Osteocyte (in vitro differentiated cells): ENCODE measurements around the gene OSBPL10. TPM values are rescaled to one million over a fixed set of nuclear protein-coding genes. Genes with fewer than 3 reads are reported as not detected.

Experiments
- DNase-seq: peaks from one replicate; pipeline ENCODE4 v3.0.0; 2021; ENCODE audit warnings: mixed read lengths; ENCODE audit not compliant: unreplicated experiment; ENCODE audit errors: extremely low spot score
- H3K27ac Mint-ChIP-seq: one replicate; pipeline ENCODE4 v1.8.0; 2021; ENCODE audit warnings: mild to moderate bottlenecking, mixed read lengths; ENCODE audit not compliant: unreplicated experiment
- H3K27me3 Mint-ChIP-seq: one replicate; pipeline ENCODE4 v1.8.0; 2021; ENCODE audit warnings: mixed read lengths; ENCODE audit not compliant: unreplicated experiment
- H3K36me3 Mint-ChIP-seq: one replicate; pipeline ENCODE4 v1.8.0; 2021; ENCODE audit warnings: mixed read lengths; ENCODE audit not compliant: unreplicated experiment
- H3K4me1 Mint-ChIP-seq: one replicate; pipeline ENCODE4 v1.8.0; 2021; ENCODE audit warnings: mixed read lengths; ENCODE audit not compliant: unreplicated experiment
- H3K4me3 Mint-ChIP-seq: one replicate; pipeline ENCODE4 v1.8.0; 2021; ENCODE audit warnings: mild to moderate bottlenecking, moderate library complexity, mixed read lengths; ENCODE audit not compliant: unreplicated experiment
- H3K9me3 Mint-ChIP-seq: one replicate; pipeline ENCODE4 v1.8.0; 2021; ENCODE audit warnings: mixed read lengths; ENCODE audit not compliant: unreplicated experiment
- CTCF ChIP-seq: fragments of 200-600 bp; sonication (generic); IDR thresholded peaks from 2 replicates; pipeline ENCODE4 v1.5.0; 2021; ENCODE audit warnings: antibody characterized with exemption, mild to moderate bottlenecking, moderate library complexity
- total RNA-seq: library from RNA; stranded (reverse); gene quantifications from 2 replicates; pipeline ENCODE4 v1.2.1, GENCODE V29; 2021

Gene OSBPL10
- total RNA-seq, 1 donor from 2014 or later = 21.7 TPM

- no peaks in the 10 kb centered on the region for H3K9me3 Mint-ChIP-seq
- peaks cover 14% of the 10 kb centered on the region for H3K36me3 Mint-ChIP-seq
- no peaks in the 10 kb centered on the region for H3K27me3 Mint-ChIP-seq
- no peak for DNase-seq
- no peak overlapping the region for H3K27ac Mint-ChIP-seq
- H3K4me3 Mint-ChIP-seq = no peak overlapping the region
- peaks cover 22% of the 10 kb centered on the region for H3K4me1 Mint-ChIP-seq
- TF ChIP-seq CTCF = no peak
Measured at GRCh38 chr3:31701286-31701685, 279.8 kb downstream of the OSBPL10 start.

- H3K4me1 Mint-ChIP-seq = peaks cover 8% of the 10 kb centered on the region
- no peak overlapping the region for H3K4me3 Mint-ChIP-seq
- H3K9me3 Mint-ChIP-seq = no peaks in the 10 kb centered on the region
- no peaks in the 10 kb centered on the region for H3K27me3 Mint-ChIP-seq
- DNase-seq = no peak
- peaks cover 14% of the 10 kb centered on the region for H3K36me3 Mint-ChIP-seq
- H3K27ac Mint-ChIP-seq = no peak overlapping the region
- TF ChIP-seq CTCF = no peak
Measured at GRCh38 chr3:31699309-31699953, 281.6 kb downstream of the OSBPL10 start.

GRCh38 chr3:31696815-31697548 is 284.1 kb downstream of the OSBPL10 start:
- TF ChIP-seq CTCF = no peak
- no peaks in the 10 kb centered on the region for H3K27me3 Mint-ChIP-seq
- H3K4me1 Mint-ChIP-seq = peaks cover 7% of the 10 kb centered on the region
- no peak for DNase-seq
- H3K36me3 Mint-ChIP-seq = peaks cover 11% of the 10 kb centered on the region
- no peak overlapping the region for H3K27ac Mint-ChIP-seq
- H3K4me3 Mint-ChIP-seq = no peak overlapping the region
- H3K9me3 Mint-ChIP-seq = no peaks in the 10 kb centered on the region

- peaks cover 10% of the 10 kb centered on the region for H3K4me1 Mint-ChIP-seq
- peaks cover 5% of the 10 kb centered on the region for H3K36me3 Mint-ChIP-seq
- TF ChIP-seq CTCF = no peak
- no peak overlapping the region for H3K4me3 Mint-ChIP-seq
- no peaks in the 10 kb centered on the region for H3K9me3 Mint-ChIP-seq
- no peak for DNase-seq
- no peak overlapping the region for H3K27ac Mint-ChIP-seq
- no peaks in the 10 kb centered on the region for H3K27me3 Mint-ChIP-seq
Measured at GRCh38 chr3:31696009-31696297, 285.1 kb downstream of the OSBPL10 start.

- TF ChIP-seq CTCF = no peak
- Mint-ChIP-seq H3K36me3 (peaks cover 4% of the 10 kb centered on the region), H3K9me3 (no peaks in the 10 kb centered on the region), H3K27me3 (no peaks in the 10 kb centered on the region), H3K27ac (no peak overlapping the region), H3K4me3 (no peak overlapping the region), H3K4me1 (peaks cover 10% of the 10 kb centered on the region)
- DNase-seq = no peak
Measured at GRCh38 chr3:31695280-31696008, 285.6 kb downstream of the OSBPL10 start.
